B cell (primary cell): ENCODE data around the gene PTPN22. TPM values are rescaled to one million over a fixed set of nuclear protein-coding genes. Genes with fewer than 3 reads are reported as not detected.

ENCODE experiments used
- ATAC-seq: fragments of 200-7000 bp; cut with Tn5 transposase; one replicate; pipeline ENCODE4 v1.10.0; 2021; ENCODE audit warnings: low read depth, mild to moderate bottlenecking, moderate number of reproducible peaks, moderate library complexity
- CTCF ChIA-PET: fragments of 350-600 bp; sonication (Branson Sonifier 250); formaldehyde crosslinking; loops from one replicate; lab custom pipeline; 2021; ENCODE audit warnings: antibody characterized with exemption, inconsistent platforms; lab: Charles Lee
- POLR2A ChIA-PET: fragments of 350-600 bp; sonication (Branson Sonifier 250); formaldehyde crosslinking; loops from one replicate; lab custom pipeline; 2021; ENCODE audit warnings: antibody characterized with exemption; lab: Charles Lee
- DNase-seq: peaks from one replicate; pipeline ENCODE4 v3.0.0; 2013
- H2AFZ ChIP-seq: 2 replicates; pipeline ENCODE4 v1.6.1; 2012; ENCODE audit warnings: mild to moderate bottlenecking, low read depth, low read length; ENCODE audit not compliant: insufficient read depth, poor library complexity, severe bottlenecking
- H3K27ac ChIP-seq, 2 donors: 1 replicate in 1 of 2; 2 replicates in 1 of 2; pipeline ENCODE4 v1.5.1; 2012 to 2013; ENCODE audit warnings: low read length in 2 of 2, mild to moderate bottlenecking in 2 of 2, moderate library complexity in 1 of 2
- H3K27me3 ChIP-seq, 4 experiments: fragments of 200-600 bp in 1 of 4; sonication (generic) in 1 of 4; replicated peaks in 1 of 4; 1 replicate in 2 of 4; 2 replicates in 2 of 4; pipeline versions ENCODE4 v1.6.1 to v1.7.0; 2013 to 2016; ENCODE audit warnings: low read length in 3 of 4, mild to moderate bottlenecking in 2 of 4, mixed read lengths in 1 of 4, moderate library complexity in 1 of 4; ENCODE audit not compliant: insufficient read depth in 4 of 4, control insufficient read depth in 3 of 4; ENCODE audit errors: control extremely low read depth in 1 of 4
- H3K36me3 ChIP-seq, 2 experiments: replicated peaks in 1 of 2; 1 replicate in 1 of 2; 2 replicates in 1 of 2; pipeline versions ENCODE4 v1.6.1 to v1.7.1; 2013; ENCODE audit warnings: low read length in 1 of 2; ENCODE audit not compliant: insufficient read depth in 2 of 2, control insufficient read depth in 1 of 2; ENCODE audit errors: control extremely low read depth in 1 of 2, extremely low read depth in 1 of 2
- H3K4me1 ChIP-seq, 2 donors: fragments of 200-600 bp in 1 of 2; sonication (generic) in 1 of 2; 1 replicate in 1 of 2; 2 replicates in 1 of 2; pipeline versions ENCODE4 v1.5.1 to v1.6.1; 2013 to 2017; ENCODE audit warnings: low read length in 2 of 2; ENCODE audit not compliant: control insufficient read depth in 2 of 2, insufficient read depth in 2 of 2
- H3K4me2 ChIP-seq: replicated peaks from 2 replicates; pipeline ENCODE3; 2012; ENCODE audit warnings: mild to moderate bottlenecking, low read depth, low read length; ENCODE audit not compliant: poor library complexity, severe bottlenecking
- H3K4me3 ChIP-seq, 5 experiments: fragments of 200-600 bp in 1 of 5; sonication (generic) in 1 of 5; 1 replicate in 3 of 5; 2 replicates in 2 of 5; pipeline versions ENCODE4 v1.5.1 to v1.7.0; 2011 to 2016; ENCODE audit warnings: low read length in 4 of 5, mild to moderate bottlenecking in 4 of 5, low read depth in 2 of 5, control low read depth in 1 of 5, moderate library complexity in 1 of 5; ENCODE audit not compliant: insufficient read depth in 1 of 5; ENCODE audit errors: control extremely low read depth in 1 of 5, extremely low read depth in 1 of 5
- H3K79me2 ChIP-seq: fragments of 200-600 bp; sonication (generic); one replicate; pipeline ENCODE4 v1.6.0; 2016; ENCODE audit warnings: low read length; ENCODE audit not compliant: control insufficient read depth, insufficient read depth
- H3K9ac ChIP-seq: fragments of 200-600 bp; sonication (generic); 2 replicates; pipeline ENCODE4 v1.6.1; 2017; ENCODE audit warnings: mild to moderate bottlenecking, low read length, moderate library complexity
- H3K9me3 ChIP-seq, 3 donors: one replicate each; pipeline versions ENCODE4 v1.6.1 to v1.7.1; 2013; ENCODE audit warnings: low read length in 2 of 3; ENCODE audit not compliant: control insufficient read depth in 2 of 3, insufficient read depth in 1 of 3; ENCODE audit errors: control extremely low read depth in 1 of 3
- H4K20me1 ChIP-seq: 2 replicates; pipeline ENCODE4 v1.6.0; 2012; ENCODE audit warnings: mild to moderate bottlenecking, low read length; ENCODE audit not compliant: insufficient read depth, control insufficient read depth, poor library complexity, severe bottlenecking
- H3K27ac Mint-ChIP-seq: one replicate; pipeline ENCODE4 v1.8.0; 2021; ENCODE audit warnings: mixed read lengths
- H3K27me3 Mint-ChIP-seq: one replicate; pipeline ENCODE4 v1.8.0; 2021; ENCODE audit warnings: mixed read lengths
- H3K4me1 Mint-ChIP-seq: one replicate; pipeline ENCODE4 v1.8.0; 2021; ENCODE audit warnings: mixed read lengths
- H3K4me3 Mint-ChIP-seq: one replicate; pipeline ENCODE4 v1.8.0; 2021; ENCODE audit warnings: mixed read lengths
- H3K9me3 Mint-ChIP-seq: one replicate; pipeline ENCODE4 v1.8.0; 2022; ENCODE audit warnings: mixed read lengths; ENCODE audit not compliant: insufficient read depth
- CTCF ChIP-seq: fragments of 200-600 bp; IDR thresholded peaks from one replicate; pipeline ENCODE4 v1.8.0; 2022; ENCODE audit warnings: antibody characterized with exemption, mild to moderate bottlenecking
- EZH2 ChIP-seq: IDR thresholded peaks from 2 replicates; pipeline ENCODE4 v1.6.1; 2012; ENCODE audit warnings: borderline replicate concordance, low read depth, mild to moderate bottlenecking, moderate library complexity, low read length; ENCODE audit not compliant: insufficient read depth, poor library complexity, severe bottlenecking
- WGBS: methylation state at CpG from one replicate; pipeline ENCODE4 v1.1.5; 2013; ENCODE audit warnings: missing lambda C conversion rate; ENCODE audit not compliant: insufficient coverage; 5-methylcytosine and 5-hydroxymethylcytosine counted together
- intact Hi-C: fragments of 100-400 bp; cut with micrococcal nuclease; formaldehyde crosslinking; loops from one replicate; pipeline ENCODE4 v1.10.0; 2022
- polyA plus RNA-seq: library from polyadenylated mRNA; depleted of rRNA; stranded (reverse); fragments of >200 nt; gene quantifications from 2 replicates; pipeline ENCODE4 v1.2.3, GENCODE V29; 2012
- total RNA-seq, 2 donors: library from RNA; stranded (reverse); fragments of 120-200 nt in 1 of 2; gene quantifications; 1 replicate in 1 of 2; 2 replicates in 1 of 2; pipeline versions ENCODE4 v1.2.3 to v1.2.4, GENCODE V29; 2013 to 2022

PTPN22 gene
- total and polyA plus RNA-seq, 2 donors (not counting 1 experiment from before 2014, with no cell fraction given) = 14.3 to 37.4 TPM

GRCh38 chr1:113912594-113913311 lies 41.2 kb upstream of the PTPN22 start:
- Histone ChIP-seq H3K9ac (no peak overlapping the region), H3K9me3 (no peaks in the 10 kb centered on the region), H3K36me3 (peaks cover 0 to 33% of the 10 kb centered on the region in 2 experiments)

More at GRCh38 chr1:113912594-113913311, 41.2 kb upstream of the PTPN22 start:
- no peaks in the 10 kb centered on the region for H3K27me3 Mint-ChIP-seq
- intact Hi-C loops = no loop called here
- Histone ChIP-seq H3K79me2 (no peaks in the 10 kb centered on the region), H3K4me2 (no peak overlapping the region), H3K27me3 (no peaks in the 10 kb centered on the region), H2AFZ (no peak overlapping the region), H3K4me1 (no peaks in the 10 kb centered on the region), H3K27ac (no peak overlapping the region), H3K4me3 (no peak overlapping the region), H4K20me1 (no peaks in the 10 kb centered on the region)
- DNase-seq (no peak), ATAC-seq (no peak)
- H3K27ac Mint-ChIP-seq = no peak overlapping the region
- ChIA-PET CTCF (interaction anchor here (1.2 kb wide), 1 partner anchor 77 kb away, joined by 4 read pairs; no protein-coding TSS in a partner anchor), POLR2A (no interaction called here)
- WGBS = 100% methylated on average over 2 of the region's 6 CpGs
- H3K9me3 Mint-ChIP-seq = no peaks in the 10 kb centered on the region
- TF ChIP-seq EZH2 (no peak), CTCF (no peak)
- H3K4me3 Mint-ChIP-seq = no peak overlapping the region
- no peaks in the 10 kb centered on the region for H3K4me1 Mint-ChIP-seq
